CD4-positive, alpha-beta T cell treated with Interleukin-12 subunit alpha and Interleukin-12 subunit beta, for 1 hour (primary cell): Measurements from ENCODE around the gene MCAT.
A peak's percentile ranks its signal among the peaks of the same experiment; 100 is the strongest.

Experiments used
- DNase-seq: peaks from one replicate; pipeline ENCODE4 v3.0.0-alpha.2; 2020

MCAT gene, protein sequence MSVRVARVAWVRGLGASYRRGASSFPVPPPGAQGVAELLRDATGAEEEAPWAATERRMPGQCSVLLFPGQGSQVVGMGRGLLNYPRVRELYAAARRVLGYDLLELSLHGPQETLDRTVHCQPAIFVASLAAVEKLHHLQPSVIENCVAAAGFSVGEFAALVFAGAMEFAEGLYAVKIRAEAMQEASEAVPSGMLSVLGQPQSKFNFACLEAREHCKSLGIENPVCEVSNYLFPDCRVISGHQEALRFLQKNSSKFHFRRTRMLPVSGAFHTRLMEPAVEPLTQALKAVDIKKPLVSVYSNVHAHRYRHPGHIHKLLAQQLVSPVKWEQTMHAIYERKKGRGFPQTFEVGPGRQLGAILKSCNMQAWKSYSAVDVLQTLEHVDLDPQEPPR

DNA sequence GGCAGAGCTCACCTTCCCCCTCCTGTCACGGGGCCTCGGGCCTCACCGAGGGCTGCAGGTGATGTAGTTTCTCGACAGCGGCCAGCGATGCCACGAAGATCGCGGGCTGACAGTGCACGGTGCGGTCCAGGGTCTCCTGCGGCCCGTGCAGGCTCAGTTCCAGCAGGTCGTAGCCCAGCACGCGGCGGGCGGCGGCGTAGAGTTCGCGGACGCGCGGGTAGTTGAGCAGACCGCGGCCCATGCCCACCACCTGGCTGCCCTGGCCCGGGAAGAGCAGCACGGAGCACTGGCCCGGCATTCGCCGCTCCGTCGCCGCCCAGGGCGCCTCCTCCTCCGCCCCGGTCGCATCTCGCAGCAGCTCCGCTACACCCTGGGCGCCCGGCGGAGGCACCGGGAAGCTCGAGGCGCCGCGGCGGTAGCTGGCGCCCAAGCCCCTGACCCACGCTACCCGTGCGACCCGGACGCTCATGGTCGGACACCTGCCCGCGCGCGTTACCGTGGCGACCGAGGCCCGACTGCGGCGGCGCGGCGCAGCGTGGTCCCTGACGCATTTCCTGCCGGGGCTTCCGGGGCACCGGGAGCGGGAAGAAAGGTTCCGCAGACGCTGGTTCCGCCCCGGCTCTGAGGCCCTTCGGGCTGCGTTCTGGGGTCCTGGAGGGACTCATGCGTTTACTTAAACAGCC, at the start of gene MCAT:
MCAT (minus strand) TSS at position 519 of the 683 bp plus-strand sequence; CDS start at position 469, 50 bp downstream.
- DNase-seq = peak; percentile 86

DNA sequence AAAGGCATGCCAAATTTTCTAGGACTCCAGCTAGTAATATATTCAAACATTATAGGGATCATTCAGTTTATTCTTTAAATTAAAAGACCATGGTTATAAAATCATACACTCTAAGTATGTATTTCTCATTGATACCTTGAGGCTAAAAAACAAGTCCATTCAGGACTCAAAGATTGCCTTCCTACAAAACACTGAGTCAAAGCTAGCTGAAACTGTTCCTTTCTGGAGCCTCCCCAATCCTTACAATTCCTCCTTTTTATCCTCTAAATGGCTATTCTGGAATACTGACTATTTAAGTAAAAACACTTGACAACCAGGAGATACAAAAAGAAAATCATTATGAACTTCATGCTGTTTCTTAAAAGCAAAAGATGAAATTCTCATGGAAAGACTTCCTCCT, 48.6 kb upstream of the MCAT start:
- no peak for DNase-seq

DNA sequence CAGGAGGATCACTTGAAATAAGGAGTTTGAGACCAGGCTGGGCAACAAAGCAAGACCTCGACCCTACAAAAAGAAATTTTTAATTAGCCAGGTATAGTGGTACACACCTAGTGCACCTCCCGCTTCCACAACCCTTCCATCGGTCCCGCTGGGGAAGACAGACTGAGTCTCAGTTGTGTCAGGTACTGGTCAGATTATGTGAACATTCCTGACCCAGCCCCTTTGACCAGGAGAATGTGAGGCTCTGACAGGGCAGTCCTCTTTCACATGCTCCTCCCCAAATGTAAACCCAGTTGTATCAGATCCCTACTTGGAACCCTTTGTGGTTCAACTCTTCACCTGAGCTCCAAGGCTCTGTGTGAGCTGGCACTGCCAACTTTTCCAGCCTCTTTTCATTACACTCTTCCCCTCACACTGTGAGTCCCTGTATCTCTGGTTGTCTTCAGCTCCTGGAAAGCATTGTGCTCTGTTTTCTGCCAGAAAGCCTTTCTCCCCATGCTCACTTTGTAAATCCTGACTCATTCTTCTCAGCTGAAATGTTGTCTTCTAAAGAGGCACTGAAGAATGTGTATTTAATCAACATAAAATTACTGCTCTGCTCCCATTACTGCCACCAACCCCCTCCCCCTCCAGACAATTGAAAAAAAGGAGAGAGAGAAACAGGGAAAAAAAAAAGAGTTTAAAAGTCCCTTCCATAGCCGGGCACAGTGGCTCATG, 45.8 kb upstream of the MCAT start:
- no peak for DNase-seq

DNA sequence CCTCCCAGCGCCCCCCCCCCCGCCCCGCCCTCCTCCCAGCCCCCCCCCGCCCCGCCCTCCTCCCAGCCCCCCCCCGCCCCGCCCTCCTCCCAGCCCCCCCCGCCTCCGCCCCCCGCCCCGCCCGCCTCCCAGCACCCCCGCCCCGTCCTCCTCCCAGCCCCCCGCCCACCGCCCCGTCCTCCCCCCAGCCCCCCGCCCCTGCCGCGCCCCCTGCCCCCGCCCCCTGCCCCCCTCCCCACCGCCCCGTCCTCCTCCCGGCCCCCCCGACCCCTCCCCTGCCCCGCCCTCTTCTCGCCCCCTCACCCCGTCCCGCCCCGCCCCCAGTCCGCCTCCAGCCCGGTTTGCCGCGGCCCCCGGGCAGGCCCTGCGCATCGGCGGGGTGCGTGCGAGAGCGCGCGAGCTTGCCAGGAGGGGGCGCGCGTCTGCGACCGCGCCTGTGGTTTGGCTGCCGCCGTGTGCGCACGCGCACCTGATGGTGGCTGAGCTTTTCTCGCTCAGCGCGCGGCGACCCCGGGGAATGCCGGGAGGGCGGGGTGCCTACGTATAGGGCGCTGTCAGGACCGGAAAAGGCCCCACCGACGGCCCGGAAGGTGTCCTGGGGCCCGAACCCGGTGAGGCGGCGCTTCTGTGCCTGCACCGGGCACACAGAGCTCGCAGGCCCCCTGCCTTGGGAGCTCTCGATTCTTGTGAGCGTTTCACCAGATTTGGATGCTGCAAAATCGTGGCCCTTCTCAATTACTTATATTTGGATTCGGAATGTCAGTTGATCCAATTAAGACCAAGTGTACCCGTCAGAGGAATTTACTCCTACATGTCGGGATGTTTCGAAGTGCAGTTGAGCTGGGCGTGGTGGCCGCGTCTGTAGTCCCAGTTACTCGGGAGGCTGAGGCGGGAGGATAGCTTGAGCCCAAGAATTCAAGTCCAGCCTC, 44.2 kb upstream of the MCAT start:
- DNase-seq = peak; percentile 97

DNA sequence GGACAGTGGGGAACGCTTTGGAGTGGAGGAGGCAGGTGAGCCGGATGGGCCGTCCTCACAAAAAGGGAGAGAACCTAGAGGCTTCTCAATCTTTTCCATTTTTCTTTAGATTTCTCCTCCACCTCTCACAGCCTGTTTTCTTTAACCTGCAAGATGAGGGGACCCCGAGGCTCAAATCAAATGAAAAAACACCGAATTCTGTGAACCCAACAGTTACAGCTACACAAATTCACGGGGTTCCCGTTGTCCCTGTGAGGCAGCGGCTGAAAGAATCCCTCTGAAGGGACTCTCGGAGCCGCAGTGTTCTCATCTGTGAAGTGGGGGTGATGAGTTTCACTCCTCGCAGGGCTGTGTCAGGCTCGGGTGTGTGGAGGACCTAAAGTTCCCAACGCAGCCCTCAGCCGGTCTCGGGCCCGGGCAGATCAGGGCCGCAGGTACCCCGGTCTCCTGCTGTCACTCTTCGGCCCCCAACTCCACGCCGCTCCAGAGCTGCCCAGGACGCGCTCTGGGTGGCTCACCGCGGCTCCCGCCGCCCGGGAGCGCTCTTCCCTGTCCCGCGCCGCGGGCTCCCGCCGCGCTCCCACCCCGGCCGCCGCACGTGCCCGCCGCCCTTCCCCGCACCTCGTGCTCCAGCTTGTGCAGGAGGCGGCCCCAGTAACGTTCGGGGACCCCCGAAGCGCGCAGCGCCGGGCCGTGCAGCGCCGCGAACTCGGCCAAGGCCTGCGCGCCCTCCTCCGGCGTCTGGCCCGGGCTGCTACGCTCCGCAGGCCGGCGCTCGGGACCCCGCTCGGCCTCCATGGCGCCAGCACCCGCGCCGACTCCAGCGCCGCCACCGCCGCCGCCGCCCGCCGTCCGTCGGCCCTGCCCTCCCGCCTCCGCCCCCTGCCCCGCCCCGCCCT, 43.3 kb upstream of the MCAT start, which contains the start of gene TTLL12:
TTLL12 (minus strand) TSS at position 863 of the 899 bp plus-strand sequence; CDS start at position 798, 65 bp downstream.
- DNase-seq = peak; percentile 69

DNA sequence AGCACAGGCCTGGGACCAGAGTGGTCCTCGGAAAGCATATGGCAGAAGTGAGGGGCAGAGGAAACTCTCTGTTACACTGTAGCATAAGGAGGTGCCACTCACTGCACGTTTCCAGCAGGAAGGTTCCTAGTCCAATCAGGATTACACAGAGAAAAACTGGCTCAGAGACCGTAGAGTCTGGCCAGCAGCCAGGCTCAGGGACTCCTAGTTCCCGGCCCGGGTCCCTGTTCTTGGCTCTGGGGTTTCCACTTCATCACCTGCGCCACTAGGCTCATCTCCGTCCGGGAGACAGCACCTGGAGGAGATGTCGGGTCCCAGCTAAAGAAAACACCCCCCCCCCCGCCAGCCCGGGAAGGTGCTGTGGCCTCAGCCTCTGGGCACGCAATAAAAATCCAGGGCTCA, 42.7 kb upstream of the MCAT start:
- DNase-seq = no peak

DNA sequence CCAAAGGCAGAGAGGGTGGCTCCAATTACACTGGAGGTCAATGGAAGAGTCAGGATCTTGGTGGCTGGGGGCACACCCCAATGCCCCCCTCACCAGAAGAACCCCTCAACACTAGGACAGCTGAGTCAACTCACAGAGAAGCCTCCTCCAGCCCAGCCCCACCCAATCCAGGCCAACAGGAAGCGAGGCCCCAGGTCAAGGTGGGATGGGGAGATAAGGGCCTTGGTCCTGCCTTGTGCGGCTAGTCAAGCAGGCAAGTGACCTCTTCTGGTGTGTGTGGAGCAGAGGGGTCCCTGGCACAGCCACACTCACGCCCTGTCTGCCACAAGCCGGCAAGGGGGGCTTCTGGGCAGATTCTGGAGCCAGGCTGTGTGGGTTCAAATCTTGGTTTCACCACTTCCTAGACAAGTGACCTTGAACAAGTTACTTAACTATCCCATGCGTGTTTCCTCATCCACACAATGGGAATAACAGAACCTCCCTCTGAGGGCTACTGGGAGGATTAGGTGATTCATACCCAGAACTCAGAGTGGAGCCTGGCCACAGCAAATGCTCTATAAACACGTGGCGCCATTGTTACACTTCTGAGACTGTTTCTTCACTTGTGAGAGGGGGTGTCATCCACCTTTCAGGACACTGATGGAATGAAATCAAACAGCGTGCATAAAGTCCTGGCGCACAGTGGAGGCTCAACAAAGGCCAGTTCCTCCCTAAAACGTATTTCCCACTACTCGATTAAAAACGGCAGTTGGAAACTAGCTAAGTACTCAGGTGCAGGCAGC, 40.5 kb upstream of the MCAT start:
- DNase-seq = no peak

DNA sequence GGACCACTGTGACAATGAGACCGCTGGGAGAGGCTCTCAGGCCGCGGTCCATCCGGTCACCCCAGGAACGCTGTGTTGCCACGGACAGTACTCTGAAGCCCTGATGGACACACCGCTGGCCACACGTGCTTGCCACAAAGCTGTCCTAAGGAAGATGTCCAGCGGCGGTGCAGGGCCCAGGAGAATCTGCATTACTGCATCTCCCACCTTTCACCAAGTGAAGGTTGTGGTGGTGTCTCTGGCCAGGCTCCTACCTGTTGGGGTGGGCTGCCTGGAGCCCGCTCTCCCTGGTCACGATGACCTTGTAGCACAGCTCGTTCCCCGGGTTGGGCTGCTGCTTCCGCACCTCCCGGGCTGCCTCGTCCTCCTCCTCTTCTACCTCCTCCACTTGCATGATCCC, 39.5 kb upstream of the MCAT start:
- no peak for DNase-seq

DNA sequence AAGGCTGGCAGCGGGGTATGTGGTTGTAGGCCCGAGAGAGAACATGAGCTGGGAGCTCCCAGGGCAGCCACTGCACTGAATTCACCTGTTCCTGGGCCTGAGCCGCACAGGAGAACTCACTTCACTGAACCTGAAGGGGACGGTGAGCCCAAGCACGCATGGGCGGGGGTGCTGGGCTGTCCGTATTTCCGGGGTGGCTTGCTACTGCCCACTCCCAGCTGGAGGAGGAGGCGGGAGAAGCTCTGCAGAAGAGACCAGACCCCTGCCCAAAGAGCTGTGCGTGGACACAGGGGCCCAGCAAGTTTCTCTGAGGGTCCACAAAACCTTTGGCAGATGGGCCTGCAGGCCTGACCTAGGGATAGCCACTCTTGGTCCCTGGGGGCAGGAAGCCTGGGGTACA, 38.9 kb upstream of the MCAT start:
- DNase-seq = no peak

DNA sequence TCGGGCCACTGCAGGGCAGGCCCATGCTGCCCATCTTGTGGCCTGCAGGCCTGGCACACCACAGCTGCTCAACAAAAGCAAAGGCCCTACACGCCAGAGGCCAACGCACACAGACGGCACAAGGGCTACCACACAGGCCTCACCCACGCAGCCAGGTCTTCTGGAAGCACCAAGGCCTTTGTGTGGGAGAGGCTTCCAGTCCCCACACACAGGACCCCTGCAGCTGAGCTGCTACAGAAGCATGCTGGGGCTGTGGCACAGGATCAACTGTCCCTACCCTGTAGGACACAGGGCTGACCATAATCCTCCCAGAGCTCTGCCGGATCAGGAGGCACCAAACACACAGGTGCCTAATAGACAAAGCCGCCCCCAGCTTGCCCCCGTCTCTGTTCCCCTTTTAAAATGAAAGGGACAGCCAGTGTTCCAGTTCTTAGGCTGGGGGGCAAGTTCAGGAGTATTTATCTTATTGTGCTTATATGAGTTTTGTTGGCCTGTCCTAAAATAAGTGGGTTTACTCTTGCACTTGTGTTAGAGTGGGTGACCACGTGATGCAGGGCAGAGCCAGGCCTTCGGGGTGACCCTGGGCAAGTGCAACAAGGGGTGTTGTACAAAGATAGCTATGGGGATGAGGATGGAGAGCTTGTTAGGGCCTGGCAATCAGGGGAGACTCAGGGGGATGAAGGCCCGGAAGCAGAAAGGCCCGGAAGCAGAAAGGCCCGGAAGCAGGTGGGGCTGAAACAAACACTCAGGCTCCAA, 38.3 kb upstream of the MCAT start:
- no peak for DNase-seq

DNA sequence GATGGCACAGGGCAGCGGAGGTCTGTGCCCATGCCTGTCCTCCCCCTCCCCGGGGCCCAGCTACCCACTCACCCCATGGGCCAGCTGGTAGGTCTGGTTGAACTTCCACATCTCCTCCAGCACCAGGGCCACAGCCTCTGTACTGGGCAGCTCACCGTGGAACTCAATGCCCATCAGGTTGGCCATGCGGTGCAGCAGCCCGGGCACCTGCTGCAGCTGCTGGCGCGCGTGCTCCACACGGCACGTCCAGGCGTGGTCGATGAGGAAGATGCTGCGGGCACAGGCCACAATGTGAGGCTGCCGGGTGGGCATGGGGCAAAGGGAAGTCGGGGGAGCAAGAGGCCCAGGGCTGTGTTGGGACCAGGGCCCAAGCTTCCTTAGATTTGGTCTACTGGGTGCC, 37.5 kb upstream of the MCAT start:
- no peak for DNase-seq

DNA sequence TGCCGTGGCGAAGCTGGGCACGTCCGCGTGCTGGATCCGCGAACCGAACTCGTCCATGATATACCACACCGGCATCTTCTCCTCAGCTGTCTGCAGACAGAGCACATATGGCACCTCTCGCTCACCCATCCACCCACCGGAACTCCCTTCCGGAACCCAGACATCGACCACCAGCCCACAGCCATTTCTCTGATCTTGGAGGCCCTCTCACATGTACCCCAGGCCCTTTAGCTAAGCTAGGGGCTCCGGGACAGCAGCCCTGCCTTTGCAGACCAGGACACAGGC, 36.7 kb upstream of the MCAT start:
- no peak for DNase-seq

DNA sequence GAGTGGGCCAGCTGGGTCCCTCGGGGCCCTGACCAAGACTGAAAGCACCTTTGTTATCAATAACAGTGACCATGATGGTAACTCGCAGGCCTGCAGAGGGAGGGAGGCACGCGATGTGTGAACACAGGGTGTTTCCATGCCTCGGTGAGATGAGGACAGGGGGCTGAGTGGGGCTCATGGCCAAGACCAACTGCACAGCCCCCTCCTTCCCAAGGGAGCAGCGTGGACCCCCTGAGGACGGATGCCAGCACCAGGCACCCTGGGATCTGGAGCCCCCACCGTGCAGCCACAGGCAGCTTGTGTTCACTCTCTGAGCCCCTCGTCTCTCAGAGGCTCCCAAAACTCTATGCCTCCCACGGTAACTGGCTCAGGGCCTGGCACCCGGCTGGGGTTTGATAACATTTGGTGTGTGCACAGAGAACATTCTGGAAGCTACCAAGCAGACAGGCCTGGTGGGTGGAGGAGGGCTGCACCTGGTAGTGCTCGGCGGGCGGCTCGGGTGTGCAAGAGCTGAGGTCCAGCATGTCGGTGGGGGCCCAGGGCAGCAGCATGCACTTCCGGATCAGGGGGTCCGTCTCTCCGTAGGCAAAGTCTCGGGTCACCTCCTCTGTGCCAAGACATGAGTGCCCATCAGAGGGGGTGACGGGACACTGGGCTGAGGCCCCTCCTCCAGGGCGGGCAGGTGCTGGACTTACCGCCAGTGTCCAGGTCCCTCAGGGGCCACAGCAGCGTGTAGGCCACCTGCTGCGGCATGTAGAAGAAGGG, 36.1 kb upstream of the MCAT start:
- no peak for DNase-seq

DNA sequence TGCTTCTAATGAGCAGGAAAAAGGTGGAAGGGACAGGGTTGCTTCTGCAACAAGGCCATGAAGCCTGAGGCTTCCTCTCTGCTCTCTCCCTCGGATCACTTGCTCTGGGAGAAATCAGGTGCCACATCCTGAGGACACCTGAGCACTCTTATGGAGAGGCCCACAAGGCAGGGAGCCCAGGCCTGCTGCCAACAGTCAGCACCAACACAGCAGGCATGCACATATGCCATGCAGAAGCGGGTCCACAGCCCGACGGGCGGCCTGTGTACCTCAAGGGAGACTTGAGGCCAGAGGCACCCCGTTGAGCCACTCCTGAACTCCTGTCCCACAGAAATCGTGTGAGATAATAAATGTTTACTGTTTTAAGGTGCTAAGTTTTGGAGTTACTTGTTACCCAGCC, 34.3 kb upstream of the MCAT start:
- DNase-seq = no peak

DNA sequence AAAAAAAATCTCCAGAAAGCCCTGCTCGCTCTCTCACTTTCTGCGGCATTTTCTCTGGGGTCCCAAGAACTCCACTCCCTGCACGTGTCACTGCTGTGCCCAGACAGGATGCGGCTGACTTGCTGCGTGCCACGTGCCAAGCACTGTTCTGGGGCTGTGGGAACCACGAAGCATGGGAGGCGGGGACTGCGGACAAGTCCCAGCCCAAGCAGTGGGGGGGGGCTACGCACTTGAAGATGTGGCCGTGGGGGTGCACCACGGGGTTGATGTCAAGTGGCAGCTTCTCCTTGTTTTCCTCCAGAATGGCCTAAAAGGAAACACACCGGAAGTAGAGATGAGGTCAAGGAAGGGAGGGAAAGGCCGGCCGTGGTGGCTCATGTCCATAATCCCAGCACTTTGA, 32.9 kb upstream of the MCAT start:
- DNase-seq = no peak

DNA sequence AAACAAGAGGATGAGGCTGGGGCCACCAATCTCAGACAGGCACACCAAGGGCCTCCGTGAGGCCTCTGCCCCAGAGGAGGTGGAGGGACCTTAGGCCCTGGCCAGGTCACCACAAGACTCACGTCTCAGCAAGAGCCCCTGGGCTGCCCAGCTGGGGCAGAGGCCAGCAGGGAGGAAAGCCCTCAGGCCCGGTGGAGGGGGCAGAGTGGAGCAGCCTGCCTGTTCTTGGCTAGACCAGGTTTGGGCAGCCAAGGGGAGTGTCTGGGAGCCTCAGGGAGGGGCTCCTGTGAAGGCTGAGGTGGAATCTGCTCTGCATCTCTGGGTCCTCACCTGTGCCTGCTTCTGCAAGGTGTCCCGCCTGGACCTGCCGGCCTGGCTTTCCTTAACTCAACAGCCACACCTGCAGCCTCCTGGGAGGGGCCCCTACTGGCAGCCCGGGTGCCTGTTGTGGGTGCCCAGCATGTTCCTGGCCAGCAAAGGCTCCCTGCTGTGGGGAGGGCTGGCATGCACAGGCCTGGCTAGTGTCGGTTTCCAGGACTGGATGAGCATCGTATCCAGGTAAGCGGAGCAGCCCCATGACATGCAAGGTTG, 31.8 kb upstream of the MCAT start:
- no peak for DNase-seq

DNA sequence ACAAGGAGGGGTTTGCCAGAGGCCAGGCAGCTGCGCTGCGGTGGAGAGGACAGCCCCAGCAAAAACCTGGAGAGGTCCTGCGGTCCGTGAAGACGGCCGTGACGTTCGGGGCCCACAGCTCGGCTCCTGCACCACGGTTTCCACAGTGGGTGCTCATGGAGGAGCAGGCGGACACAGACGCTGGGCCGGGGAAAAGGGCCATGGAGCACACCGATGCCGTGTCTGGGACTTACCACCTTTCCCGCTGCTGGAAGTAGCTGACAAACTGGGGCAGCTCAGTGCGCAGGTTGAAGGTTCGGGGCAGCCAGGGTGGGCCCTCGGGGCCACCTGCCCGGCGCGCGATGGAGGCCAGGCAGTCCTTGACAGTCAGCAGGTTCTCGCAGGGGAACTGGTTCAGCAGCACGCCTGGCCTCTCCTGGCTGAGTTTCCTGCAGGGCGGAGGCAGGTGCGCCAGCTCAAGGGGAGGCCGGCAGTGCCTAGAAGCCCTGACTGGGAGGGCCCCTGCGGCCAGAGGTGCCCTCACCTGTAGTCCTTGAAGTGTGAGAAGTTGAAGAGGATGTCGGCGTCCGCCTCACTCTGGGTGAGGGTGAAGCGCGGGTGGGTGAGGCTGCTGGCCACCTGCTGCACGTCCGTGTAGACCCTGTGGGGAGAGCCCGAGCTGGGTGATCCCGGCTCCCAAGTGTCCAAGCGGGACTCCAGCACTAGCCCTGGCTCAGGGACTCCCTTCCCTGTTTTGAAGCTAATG, 30.9 kb upstream of the MCAT start:
- DNase-seq = no peak

DNA sequence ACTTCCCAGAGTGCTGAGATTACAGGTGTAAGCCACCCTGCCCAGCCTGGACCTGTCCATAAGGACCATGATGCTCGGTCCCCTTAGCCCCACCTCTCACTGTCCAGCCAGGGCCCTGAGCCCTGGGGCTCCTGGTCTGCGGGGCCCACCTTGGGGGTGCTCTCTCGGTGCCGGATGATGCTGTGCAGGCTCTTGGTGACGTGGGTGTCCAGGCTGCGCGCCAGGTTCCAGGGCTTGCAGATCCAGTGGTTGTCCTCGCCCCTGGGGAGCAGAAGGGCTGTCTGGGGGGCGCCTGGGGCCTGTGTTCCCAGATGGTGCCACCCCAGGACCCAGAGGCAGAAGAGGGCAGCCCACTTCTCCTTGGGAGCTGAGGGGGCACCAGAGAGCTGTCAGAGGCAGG, 30.4 kb upstream of the MCAT start:
- no peak for DNase-seq
